Activated CD4-positive, alpha-beta T cell treated with anti-CD3 and anti-CD28 coated beads, Interleukin-2, amount 50 U/mL, for 16 hours (primary cell): ENCODE measurements around the gene WDFY2.
"Not testable (repeated sequence)": the region's sequence is repeated elsewhere in the genome, so short reads cannot be mapped to it uniquely, and the experiment has no call there.

Source experiments
- DNase-seq: peaks from one replicate; pipeline ENCODE4 v3.0.0-alpha.2; 2020

The WDFY2 gene

GRCh38 chr13:51569001-51569400, 15.3 kb upstream of the WDFY2 start:
- DNase-seq, result not testable (repeated sequence)

DNA sequence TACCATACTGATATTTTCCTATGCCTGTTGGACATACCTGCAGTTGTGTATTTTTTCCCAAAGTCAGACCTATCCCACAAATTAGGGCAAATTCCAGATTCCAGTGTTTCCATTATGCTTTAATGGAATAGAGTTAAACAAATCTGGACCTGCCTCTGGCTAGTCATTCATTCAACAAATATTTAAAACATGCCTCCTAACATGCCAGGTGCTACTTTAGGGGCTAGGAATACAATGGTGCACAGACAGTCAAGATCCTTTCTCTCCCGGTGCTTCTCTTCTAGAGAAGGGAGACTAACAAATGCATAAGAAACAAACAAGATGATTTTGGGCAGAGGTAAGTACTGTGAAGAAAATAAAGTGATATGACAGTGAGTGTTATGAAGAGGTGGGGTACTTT, 7.5 kb upstream of the WDFY2 start:
- no peak for DNase-seq

DNA sequence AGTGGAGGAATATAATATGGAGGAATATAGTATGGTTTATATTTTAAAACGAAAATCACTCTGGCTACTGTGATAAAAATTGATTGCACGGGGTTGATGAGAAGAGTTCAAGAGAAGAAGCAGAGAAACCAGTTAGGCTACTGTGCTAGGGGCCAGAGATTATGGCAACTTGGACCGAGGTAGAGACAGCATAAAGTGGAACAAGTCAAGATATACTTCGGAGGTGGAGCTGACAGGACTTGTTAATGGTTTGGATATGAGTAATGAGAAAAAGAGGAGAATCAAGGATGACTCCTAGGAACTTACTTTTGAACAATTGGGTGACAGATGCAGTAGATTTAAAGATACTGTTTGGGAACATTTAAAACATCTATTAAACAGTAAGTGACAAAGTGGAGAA, 6.6 kb upstream of the WDFY2 start:
- no peak for DNase-seq

DNA sequence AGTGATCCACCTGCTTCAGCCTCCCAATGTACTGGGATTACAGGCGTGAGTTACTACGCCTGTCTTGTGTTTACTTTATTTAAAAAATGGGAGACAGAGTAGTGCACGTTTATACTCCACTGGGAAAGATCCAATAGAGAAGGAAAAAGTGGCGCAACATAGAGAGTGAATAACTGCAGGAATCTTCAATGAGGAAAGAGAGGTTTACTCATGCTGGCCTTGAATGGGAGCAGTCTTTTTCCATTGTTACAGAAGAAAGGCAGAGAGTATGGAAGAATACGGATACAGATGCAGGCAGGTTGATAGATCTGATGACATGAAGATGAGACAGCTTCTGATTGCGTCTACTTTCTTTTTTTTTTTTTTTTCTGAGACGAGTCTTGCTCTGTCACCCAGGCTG, 4.6 kb upstream of the WDFY2 start:
- no peak for DNase-seq

- DNase-seq, result no peak
Observed at GRCh38 chr13:51581148-51581820, 3.0 kb upstream of the WDFY2 start.

- DNase-seq, result no peak
Observed at GRCh38 chr13:51583469-51583874, 790 bp upstream of the WDFY2 start.

GRCh38 chr13:51584731-51585672, 740 bp downstream of the WDFY2 start:
- peak; percentile 68 for DNase-seq

DNA sequence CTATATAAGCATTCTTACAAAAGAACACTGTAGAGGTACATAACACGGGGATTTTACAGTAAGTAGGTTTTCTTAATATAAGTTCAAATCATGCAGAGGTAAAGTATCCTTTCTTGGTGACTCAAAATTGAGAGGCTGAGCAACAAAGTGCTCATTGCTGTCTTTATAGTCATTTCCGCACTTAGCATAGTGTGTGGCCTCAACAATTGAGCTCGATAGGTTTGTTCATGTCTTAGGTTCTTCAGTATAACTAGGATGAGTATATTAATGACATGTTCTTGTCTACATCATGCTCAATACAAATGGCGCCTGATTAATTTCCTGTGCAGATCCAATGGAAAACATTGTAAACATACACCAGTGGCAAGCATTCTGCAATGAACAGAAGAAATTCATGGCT, 1.4 kb downstream of the WDFY2 start:
- peak; percentile 73 for DNase-seq

- DNase-seq, result no peak
Observed at GRCh38 chr13:51587372-51587771, 3.1 kb downstream of the WDFY2 start.

DNA sequence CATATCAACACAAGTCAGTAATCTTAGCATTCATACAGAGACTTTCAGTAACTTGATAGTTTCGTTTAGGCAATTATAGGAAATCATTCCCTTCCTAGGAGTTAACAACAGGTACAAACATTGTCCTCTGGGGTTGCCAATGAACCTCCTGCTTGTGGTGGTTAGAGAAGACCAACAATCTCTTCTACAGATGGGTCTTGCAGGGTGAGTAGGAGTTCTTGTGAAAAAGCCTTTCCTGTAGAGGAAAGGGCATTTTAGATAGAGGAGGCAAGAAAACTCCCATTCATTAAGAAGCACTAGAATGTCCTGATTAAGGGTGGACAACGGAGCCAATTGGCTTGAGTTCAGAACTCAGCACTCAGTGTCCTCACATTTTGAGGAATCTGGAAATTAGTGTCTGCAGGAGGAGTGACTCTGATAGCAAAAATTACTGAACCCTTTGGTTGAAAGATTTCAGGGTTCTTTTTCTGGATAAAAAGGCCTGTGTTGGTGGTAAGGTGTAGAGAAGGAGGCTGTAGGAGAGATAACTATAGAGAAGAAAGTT, 4.2 kb downstream of the WDFY2 start:
- no peak for DNase-seq

GRCh38 chr13:51589793-51590192, 5.5 kb downstream of the WDFY2 start:
- no peak for DNase-seq

DNA sequence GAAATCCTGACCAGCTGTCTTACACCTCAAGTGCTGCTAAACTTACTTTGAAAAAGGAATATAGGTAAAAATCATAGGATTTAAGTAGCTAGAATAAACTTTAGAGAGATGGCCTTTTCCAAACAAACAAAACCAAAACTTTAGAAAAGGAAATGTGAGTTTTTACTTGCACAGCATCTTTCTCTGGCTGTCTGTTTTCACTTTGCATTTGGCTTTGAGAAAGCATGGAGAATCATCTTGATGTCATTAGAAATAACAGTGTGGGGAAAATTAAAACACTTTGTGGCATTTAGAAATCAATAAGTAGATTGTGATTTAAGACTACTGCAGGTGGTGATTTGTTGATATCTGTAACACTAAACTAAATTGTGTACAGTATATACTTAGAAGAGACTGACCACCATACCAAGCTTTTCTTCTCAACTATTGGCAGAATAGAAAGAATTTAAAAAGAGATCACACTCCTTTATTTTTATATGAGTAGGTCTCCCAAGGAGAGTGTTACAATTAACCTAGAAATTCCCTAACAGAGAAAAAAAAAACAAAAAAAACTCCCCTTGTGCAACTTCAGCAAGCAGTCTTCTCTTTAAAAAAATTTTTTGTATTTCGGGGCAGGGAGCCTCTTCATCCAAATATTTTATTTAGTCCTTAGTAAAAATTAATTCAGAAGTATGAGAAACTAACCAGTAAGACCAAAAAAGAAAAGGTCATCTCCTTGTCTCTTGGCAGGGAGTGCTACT, 6.1 kb downstream of the WDFY2 start:
- no peak for DNase-seq

- DNase-seq, result no peak
Observed at GRCh38 chr13:51590971-51591627, 6.8 kb downstream of the WDFY2 start.

DNA sequence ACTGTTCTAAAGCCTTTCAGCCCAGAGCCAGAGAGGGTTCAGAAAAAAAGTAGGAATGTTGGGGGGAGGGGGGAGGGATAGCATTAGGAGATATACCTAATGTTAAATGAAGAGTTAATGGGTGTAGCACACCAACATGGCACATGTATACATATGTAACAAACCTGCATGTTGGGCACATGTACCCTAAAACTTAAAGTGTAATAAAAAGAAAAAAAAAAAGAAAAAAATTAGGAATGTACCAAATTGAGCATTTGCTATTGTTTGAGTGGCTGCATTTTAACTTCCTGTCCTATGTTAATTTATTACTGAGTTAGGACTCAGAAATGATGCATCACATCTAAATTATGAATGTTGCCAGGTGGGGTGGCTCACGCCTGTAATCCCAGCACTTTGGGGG, 7.7 kb downstream of the WDFY2 start:
- DNase-seq, result not testable (repeated sequence)

GRCh38 chr13:51594432-51594831, 10.2 kb downstream of the WDFY2 start:
- DNase-seq, result no peak

GRCh38 chr13:51595416-51595815, 11.2 kb downstream of the WDFY2 start:
- DNase-seq, result no peak

DNA sequence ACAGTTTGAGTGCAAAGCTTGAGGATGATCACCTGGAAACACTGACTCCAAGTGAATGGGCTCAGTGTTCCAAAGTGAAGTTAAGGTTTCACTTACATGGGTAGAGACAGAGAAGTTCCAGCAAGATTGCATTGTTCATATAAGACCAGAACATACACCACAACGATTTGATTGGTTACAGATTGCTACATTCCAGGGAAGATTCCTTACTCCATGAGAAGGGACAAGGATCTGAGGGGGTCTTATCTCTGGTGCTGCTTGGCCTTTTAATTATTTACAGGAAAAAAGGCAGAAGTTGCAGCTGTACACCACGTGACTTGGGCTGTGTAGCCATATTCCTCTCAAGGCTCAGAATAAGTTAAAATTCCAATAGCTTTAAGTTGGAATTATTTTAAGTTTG, 12.3 kb downstream of the WDFY2 start:
- no peak for DNase-seq

GRCh38 chr13:51599444-51600176, 15.3 kb downstream of the WDFY2 start:
- no peak for DNase-seq

DNA sequence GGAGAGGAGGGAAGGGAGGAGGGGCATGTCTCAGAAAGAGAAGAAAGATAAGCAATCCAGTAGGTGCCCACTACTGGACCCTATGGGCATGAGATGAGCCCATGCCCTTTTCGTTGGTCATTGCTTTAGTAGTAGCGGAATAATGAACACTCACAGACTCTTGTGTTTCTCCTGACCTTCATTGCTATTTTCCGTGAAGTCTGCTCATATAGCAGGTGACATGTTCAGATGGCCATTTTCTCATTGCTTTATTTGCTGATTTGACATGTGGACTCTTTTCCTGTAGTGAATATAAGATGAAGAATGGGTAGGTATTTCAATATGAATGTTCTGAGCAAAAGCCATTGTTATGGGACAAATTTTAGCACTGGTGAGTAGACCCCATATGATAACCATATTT, 16.4 kb downstream of the WDFY2 start:
- DNase-seq, result no peak

DNA sequence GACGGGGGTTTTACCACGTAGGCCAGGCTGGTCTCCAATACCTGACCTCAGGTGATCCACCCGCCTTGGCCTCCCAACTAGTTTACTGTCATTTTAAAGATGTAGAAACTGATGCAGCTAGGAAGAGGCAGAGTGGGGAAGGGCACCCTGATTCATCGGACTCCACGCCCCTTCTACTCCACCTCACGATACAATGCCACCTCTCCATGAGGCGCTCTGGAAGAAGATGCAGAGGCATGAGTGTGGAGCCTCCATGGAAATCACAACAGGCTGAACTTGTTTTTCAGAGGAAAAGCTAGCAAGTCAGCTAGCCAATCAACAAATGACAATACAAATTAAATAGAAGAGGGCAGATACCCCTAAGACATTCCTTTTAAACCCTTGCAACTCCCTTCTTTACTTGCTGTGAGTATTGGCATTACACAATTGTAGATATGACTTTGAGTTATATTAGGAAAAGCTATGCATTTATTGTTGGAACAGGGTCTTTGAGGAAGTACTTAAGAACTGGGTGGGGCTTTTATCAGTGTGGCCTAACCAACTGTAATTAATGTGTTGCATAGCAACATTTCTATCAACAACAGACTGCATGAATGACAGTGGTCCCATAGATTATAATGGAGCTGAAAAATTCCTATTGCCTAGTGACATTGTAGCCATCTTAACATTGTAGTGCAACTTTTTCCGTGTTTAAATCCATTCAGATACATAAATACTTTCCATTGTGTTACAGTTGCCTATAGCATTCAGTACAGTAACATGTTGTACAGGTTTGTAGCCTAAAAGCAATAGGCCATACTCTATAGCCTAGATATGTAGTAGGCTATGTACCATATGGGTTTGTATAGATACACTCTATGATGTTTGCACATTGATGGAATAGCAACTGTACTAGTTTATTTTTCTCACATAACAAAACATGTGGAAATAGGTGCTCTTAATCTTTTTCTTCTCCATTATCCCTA, 17.6 kb downstream of the WDFY2 start:
- no peak for DNase-seq

- DNase-seq, result no peak
Observed at GRCh38 chr13:51603716-51604115, 19.5 kb downstream of the WDFY2 start.
